Measurements from ENCODE around the gene HCCS.

HCCS gene

GRCh38 chrX:11111037-11111851, at the start of gene HCCS:
Gene HCCS (plus strand): TSS chrX:11111332. CDS start chrX:11112061, 729 bp downstream.
- peak; percentile 75 for DNase-seq (ENCODE audit: low spot score)
- peak; percentile 90 for FAIRE-seq

DNA sequence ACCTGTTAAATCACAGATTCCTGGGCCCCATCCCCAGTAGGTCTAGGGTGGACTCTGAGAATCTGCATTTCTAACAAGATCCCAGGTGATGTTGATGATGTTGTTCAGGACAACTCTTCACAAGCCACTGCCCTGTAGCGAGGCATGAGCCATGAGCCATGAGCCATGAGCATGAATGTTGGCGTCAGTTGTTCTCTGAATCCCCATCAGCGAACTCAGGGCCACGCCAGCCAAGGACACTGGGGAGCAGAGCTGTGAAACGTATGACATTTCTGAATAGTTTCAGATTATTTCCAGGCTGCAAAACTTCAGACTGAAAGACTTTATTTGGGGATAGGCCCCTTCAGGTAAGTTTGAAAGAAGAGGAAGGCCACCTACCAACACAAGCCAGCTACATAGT, 46.9 kb upstream of the HCCS start:
- DNase-seq (ENCODE audit: low spot score), result no peak
- no peak for FAIRE-seq

GRCh38 chrX:11064851-11065600, 46.1 kb upstream of the HCCS start:
- DNase-seq (ENCODE audit: low spot score), result no peak
- FAIRE-seq, result no peak

- DNase-seq (ENCODE audit: low spot score) (no peak), FAIRE-seq (no peak)
These were observed 44.3 kb upstream of the HCCS start for GRCh38 chrX:11066812-11067211.

GRCh38 chrX:11073381-11073780, 37.8 kb upstream of the HCCS start:
- FAIRE-seq, result no peak
- DNase-seq (ENCODE audit: low spot score), result no peak

GRCh38 chrX:11080741-11081305, 30.3 kb upstream of the HCCS start:
- no peak for FAIRE-seq
- DNase-seq (ENCODE audit: low spot score), result no peak

- no peak for DNase-seq (ENCODE audit: low spot score)
- FAIRE-seq, result no peak
These were observed 29.6 kb upstream of the HCCS start for GRCh38 chrX:11081511-11081910.

DNA sequence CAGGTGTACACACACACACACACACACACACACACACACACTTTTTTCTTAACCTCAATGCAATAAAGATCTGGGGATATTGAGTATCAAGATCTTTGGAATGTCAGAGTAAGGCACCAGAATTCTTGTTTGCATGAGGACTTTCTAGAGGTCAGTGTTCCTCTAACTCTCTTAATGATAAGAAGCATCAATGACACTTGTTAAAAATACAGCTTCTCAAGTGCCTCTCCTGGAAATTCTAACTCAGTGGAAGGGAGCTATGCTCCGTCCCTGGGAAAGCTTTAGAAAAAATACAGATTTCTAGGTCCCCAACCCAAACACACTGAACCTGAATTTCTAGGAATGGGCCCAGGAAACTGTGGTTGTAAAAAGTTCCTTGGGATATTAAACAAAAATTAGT, 25.8 kb upstream of the HCCS start:
- FAIRE-seq, result no peak

GRCh38 chrX:11089802-11090201, 21.3 kb upstream of the HCCS start:
- DNase-seq (ENCODE audit: low spot score) (no peak), FAIRE-seq (no peak)

More for the DNA sequence above, 25.8 kb upstream of the HCCS start:
- no peak for DNase-seq (ENCODE audit: low spot score)

DNA sequence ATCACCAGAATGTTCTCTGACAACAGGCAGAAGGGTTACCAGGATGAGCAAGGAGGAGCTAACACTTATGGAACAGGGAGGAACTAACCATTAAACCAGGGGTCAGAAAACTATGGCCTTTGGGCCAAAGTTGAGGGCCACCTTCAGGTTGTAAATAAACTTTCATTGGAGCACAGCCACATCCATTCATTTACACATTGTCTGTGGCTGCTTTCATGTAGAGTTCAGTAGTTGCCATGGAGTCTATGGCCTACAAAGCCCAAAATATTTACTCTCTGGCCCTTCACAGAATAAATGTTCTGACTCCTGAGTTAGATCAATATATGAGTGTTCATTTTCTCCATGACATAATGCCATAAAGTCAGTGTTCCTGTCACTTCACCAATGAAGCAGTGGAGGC, 13.2 kb upstream of the HCCS start:
- no peak for DNase-seq (ENCODE audit: low spot score)
- no peak for FAIRE-seq

- DNase-seq (ENCODE audit: low spot score), result no peak
- no peak for FAIRE-seq
These were observed 11.7 kb upstream of the HCCS start for GRCh38 chrX:11099465-11099864.

DNA sequence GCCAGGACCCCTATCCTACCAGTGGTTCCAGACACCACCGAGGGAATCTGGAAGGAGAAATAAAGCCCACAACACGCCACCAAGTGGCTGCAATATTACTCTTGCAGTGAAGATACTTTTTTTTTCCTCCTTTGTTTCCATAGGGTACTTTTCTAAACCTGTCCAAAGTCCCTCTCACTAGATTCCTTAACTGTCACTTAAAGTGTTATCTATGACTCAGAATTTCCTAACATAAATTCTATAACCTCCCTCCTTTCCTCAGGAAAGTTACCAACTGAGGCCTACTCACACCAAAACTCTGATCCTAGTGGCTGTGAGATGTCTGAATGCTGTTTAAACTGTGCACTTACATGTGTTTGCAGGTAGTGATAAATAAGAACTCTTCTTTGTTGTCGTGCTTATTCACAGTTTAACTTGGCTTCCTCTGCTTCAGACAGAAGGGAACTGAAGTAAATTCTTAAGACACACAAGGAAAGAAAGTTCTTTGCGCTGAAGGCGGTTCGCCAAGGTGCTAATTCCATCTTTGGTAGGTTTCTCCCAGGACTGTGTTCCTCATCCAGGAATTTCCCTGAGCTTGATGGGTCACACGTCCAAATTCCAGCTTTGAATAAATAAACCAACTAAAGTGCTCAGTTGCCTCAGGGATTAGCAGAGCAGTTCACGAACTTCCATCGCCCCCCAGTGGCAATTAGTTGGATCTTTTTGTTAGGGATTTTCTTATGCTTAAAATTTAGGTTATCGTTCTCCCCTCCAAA, 10.7 kb upstream of the HCCS start:
- peak; percentile 74 for FAIRE-seq
- DNase-seq (ENCODE audit: low spot score), result peak; percentile 51

- DNase-seq (ENCODE audit: low spot score), result no peak
- no peak for FAIRE-seq
These were observed 8.1 kb upstream of the HCCS start for GRCh38 chrX:11103006-11103405.

- FAIRE-seq (no peak), DNase-seq (ENCODE audit: low spot score) (no peak)
These were observed 7.4 kb upstream of the HCCS start for GRCh38 chrX:11103751-11104150.

DNA sequence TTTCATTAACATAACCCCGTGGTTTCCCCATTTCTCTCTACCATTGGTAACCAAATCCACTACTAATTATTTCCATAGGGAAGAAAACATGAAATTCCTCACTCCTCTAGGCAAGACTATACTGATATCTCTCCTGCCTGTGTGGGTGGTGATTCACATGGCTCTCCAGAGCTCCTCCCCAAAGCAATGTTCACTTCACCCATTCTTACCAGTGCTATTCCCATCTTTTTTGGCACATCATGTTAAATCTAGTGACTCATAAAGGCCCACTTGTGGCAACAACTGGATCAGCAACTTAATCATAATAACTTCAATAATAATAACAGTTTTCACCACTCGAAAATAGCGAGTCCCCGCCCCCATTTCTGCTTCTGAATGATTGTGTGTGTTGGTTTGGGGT, 6.1 kb upstream of the HCCS start:
- DNase-seq (ENCODE audit: low spot score), result no peak
- FAIRE-seq, result no peak

DNA sequence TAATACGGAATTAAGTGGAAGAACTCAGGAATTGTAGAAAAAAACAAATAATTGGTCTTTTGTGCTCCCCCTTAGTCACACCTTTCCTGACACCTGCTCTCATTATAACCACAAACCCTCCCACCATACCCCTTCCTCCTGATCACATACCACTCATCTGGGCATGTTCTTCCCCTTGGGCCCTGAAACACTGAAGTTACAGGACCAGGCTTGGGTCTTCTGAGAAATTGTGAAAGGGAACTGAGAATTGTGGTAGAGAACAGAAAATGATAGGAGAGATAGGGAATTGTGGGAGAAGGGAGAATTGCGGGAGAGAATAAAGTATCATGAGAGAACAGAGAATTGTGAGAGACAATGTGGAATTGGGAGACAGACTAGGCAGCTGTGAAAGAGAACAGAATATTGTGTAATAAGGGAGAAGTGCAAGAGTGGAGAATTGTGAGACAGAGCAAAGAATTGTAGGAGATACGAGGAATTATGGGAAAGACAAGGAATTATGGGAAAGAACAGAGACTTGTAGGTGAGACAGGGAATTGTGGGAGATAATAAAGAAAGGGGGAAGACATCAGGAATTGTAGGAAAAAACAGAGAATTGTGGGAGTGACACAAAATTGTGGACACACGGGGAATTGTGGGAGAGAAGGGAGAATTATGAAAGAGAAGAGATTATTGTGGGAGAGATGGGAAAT, 2.7 kb upstream of the HCCS start:
- FAIRE-seq (no peak), DNase-seq (ENCODE audit: low spot score) (no peak)

DNA sequence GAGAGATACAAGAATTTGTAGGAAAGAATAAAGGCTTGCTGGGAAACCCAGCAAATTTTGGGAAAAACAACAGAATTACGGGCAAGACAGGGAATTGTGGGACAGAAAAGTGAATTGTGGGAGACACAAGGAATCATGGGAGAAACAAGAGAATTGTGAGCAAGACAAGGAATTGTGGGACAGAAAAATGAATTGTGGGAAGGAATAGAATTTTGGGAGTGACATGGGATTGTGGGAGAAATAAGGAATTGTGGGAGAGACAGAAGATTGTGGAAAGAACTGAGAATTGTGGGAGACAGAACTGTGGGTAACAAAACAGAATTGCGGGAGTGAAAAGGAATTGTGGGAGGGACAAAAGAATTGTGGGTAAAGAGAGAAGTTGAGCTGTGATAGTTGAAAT, 1.2 kb upstream of the HCCS start:
- FAIRE-seq (no peak), DNase-seq (ENCODE audit: low spot score) (no peak)

DNA sequence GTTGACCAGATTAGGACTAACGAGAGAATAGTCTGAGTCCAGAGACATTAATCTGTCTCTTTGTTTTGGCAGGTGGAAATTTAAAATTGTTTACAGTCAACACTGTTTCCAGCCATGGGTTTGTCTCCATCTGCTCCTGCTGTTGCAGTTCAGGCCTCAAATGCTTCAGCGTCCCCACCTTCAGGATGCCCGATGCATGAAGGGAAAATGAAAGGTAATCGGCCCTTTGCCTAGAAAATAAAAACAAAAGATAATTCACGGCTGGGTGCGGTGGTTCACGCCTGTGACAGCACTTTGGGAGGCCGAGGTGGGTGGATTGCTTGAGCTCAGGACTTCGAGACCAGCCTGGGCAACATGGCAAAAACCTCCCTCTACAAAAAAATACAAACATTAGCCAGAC, 815 bp downstream of the HCCS start:
- DNase-seq (ENCODE audit: low spot score) (no peak), FAIRE-seq (no peak)

DNA sequence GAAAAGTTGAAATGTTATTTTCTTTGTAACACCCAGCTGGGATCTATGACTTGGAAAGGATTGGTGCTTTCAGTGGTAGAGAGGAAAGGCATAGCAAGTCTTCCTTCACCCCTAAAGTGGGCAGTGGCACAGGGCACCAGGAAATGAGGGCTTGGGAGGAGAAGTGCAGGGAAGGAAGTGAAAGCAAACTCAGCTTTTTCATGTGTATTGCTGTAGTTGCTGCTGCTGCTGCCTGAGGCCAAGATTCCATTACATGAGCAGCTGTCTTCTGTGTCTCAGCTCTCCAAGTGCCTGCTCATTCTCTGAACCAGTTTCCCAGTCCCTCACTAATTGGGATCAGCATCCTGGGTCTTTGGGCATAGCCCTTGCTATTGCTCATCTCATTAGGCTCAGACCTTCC, 2.6 kb downstream of the HCCS start:
- DNase-seq (ENCODE audit: low spot score) (no peak), FAIRE-seq (no peak)

DNA sequence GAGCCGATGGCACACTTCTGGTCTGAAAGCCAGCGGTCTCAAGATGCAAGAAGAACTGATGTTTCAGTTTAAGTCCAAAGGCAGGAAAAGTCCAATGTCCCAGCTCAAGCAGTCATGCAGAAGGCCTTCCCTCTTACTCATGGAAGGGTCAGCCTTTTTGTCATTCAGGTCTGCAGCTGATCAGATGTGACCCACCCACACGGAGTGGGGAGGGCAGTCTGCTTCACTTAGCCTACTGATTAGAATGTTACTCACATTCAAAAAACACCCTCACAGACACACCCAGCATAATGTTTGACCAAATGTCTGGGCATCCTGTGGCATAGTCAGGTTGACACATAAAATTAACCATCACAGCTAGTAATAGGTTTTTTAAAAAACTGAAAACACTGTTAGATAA, 6.6 kb downstream of the HCCS start:
- FAIRE-seq (no peak), DNase-seq (ENCODE audit: low spot score) (no peak)

- no peak for FAIRE-seq
- DNase-seq (ENCODE audit: low spot score), result no peak
These were observed 8.3 kb downstream of the HCCS start for GRCh38 chrX:11119313-11119943.

Data from RCC 7860 (cell line).